K562 (cell line): ENCODE data around the gene IFT122. TPM values are rescaled to one million over a fixed set of nuclear protein-coding genes. Genes with fewer than 3 reads are reported as not detected.

Experiments
- AFF1 ChIP-seq, 2 experiments: fragments of 450-650 bp; IDR thresholded peaks; 2 replicates each; pipeline ENCODE4 v1.6.1; 2018; ENCODE audit warnings: mild to moderate bottlenecking in 2 of 2, low read depth in 1 of 2; ENCODE audit not compliant: partially characterized antibody in 2 of 2
- AFF4 ChIP-seq: sonication (generic); formaldehyde crosslinking; IDR thresholded peaks from 2 replicates; pipeline ENCODE4 v1.8.0; 2023; ENCODE audit warnings: mild to moderate bottlenecking, missing genetic modification reagents
- ATF7 ChIP-seq: fragments of 450-650 bp; IDR thresholded peaks from 2 replicates; pipeline ENCODE4 v1.7.1; 2014; ENCODE audit warnings: mild to moderate bottlenecking, moderate library complexity
- BRD9 ChIP-seq: fragments of 450-650 bp; IDR thresholded peaks from 2 replicates; pipeline ENCODE4 v1.6.1; 2018; ENCODE audit warnings: low read depth; ENCODE audit not compliant: partially characterized antibody
- CTCFL ChIP-seq: IDR thresholded peaks from 2 replicates; pipeline ENCODE4 v1.6.1; 2011; ENCODE audit warnings: borderline replicate concordance, low read depth, mild to moderate bottlenecking, moderate library complexity, low read length; ENCODE audit not compliant: insufficient read depth, poor library complexity, severe bottlenecking
- DIDO1 ChIP-seq: fragments of 450-650 bp; IDR thresholded peaks from 2 replicates; pipeline ENCODE4 v1.6.1; 2016; ENCODE audit warnings: low read depth, missing biosample characterization, missing genetic modification characterization
- ELF1 ChIP-seq: fragments of 200-800 bp; sonication (Bioruptor generic); IDR thresholded peaks from 2 replicates; pipeline ENCODE4 v1.6.1; 2016; ENCODE audit warnings: missing genetic modification characterization, missing compliant biosample characterization
- MTA3 ChIP-seq: fragments of 450-650 bp; formaldehyde crosslinking; IDR thresholded peaks from 2 replicates; pipeline ENCODE4 v1.6.1; 2017; ENCODE audit warnings: mild to moderate bottlenecking, borderline replicate concordance
- NR2C2 ChIP-seq, 2 experiments: fragments of 200-800 bp in 1 of 2; sonication (Bioruptor generic) in 1 of 2; sonication (generic) in 1 of 2; formaldehyde crosslinking in 1 of 2; IDR thresholded peaks; 2 replicates each; pipeline versions ENCODE4 v1.6.1 to v1.8.0; 2016 to 2022; ENCODE audit warnings: mild to moderate bottlenecking in 1 of 2, missing compliant biosample characterization in 1 of 2, missing genetic modification characterization in 1 of 2, missing genetic modification reagents in 1 of 2
- NR3C1 ChIP-seq: sonication (generic); formaldehyde crosslinking; IDR thresholded peaks from 2 replicates; pipeline ENCODE4 v1.8.1; 2022; ENCODE audit warnings: missing genetic modification reagents
- TRIM25 ChIP-seq: fragments of 450-650 bp; IDR thresholded peaks from 2 replicates; pipeline ENCODE4 v1.7.0; 2016; ENCODE audit warnings: borderline replicate concordance
- USF2 ChIP-seq: sonication (generic); formaldehyde crosslinking; IDR thresholded peaks from 2 replicates; pipeline ENCODE4 v1.5.0; 2020; ENCODE audit warnings: missing genetic modification reagents
- polyA plus RNA-seq, 8 experiments: library from polyadenylated mRNA; depleted of rRNA in 4 of 8; stranded (reverse) in 5 of 8; unstranded in 3 of 8; fragments of >200 nt; fragmentation: Nextera tagmentation in 2 of 8; fragmentation: Illumina TruSeq in 1 of 8; extraction: Ambion mirVana in 2 of 8; extraction: Trizol in 1 of 8; gene quantifications; 2 replicates each; pipeline versions ENCODE4 v1.2.1 to v1.2.3, GENCODE V29; 2011 to 2014; ENCODE audit warnings: inconsistent platforms in 1 of 8, missing spikeins in 1 of 8
- total RNA-seq, 7 experiments: library from RNA; depleted of rRNA in 6 of 7; stranded (reverse); fragments of >200 nt in 6 of 7; fragmentation: Illumina TruSeq in 2 of 7; extraction: Trizol in 2 of 7; gene quantifications; 2 replicates each; pipeline versions ENCODE4 v1.2.1 to v1.2.3, GENCODE V29; 2011 to 2021; ENCODE audit warnings: low replicate concordance in 1 of 7

Gene IFT122
- total and polyA plus RNA-seq, 9 of the 15 experiments (the other 6 are each of a cell fraction or from before 2014, with no cell fraction given), result 2.4 to 11.5 (median 7.7) TPM

- TF ChIP-seq TRIM25 (0 out of 2 replicates have a peak, but pooled peaks have one; percentile 28), AFF4 (CRISPR knock-in tag) (0 out of 2 replicates have a peak, but pooled peaks have one; percentile 16), BRD9 (no peak), MTA3 (peak; percentile 95; the same call in 1 of the 2 replicates), NR3C1 (CRISPR knock-in tag) (no peak), ATF7 (peak; percentile 86), DIDO1 (peak; percentile 81), NR2C2 (CRISPR knock-in tag; IDR thresholded peaks at IDR 0.05) (peak; percentile 22; the same call in 1 of the 2 replicates), NR2C2 (tag; IDR thresholded peaks at IDR 0.05) (peak; percentile 99), CTCFL (peak; percentile 99), USF2 (CRISPR knock-in tag) (no peak), ELF1 (tag) (peak; percentile 100), AFF1 (IDR thresholded peaks at IDR 0.05; ENCODE audit: low read depth in 1 of 2, partially characterized antibody in 2 of 2) (peak; percentile 53 to 97)
Observed at GRCh38 chr3:129399145-129399894, 40.7 kb upstream of the IFT122 start (continued).
